ENCODE measurements around the gene GTF2F1.

GRCh38 chr19:6423499-6424194 lies 30.7 kb upstream of the GTF2F1 start:
- TF ChIP-seq CTCF (IDR thresholded peaks at IDR 0.05; ENCODE audit: insufficient read depth, low read length) (no peak), POLR2AphosphoS5 (IDR thresholded peaks at IDR 0.05; ENCODE audit: low read depth) (no peak; the same call in 1 of the 2 replicates), REST (IDR thresholded peaks at IDR 0.05; ENCODE audit: insufficient replicate concordance, low read depth) (no peak), GABPA (IDR thresholded peaks at IDR 0.05; ENCODE audit: low read depth) (no peak)
